ENCODE data around the gene ZNF554.

- TF ChIP-seq CTCF (IDR thresholded peaks at IDR 0.05; ENCODE audit: low read depth, low read length, poor library complexity, severe bottlenecking) (no peak), EZH2phosphoT487 (IDR thresholded peaks at IDR 0.05; ENCODE audit: borderline replicate concordance, low read length) (no peak)
Measured at GRCh38 chr19:2770055-2771013, 49.3 kb upstream of the ZNF554 start.

All from DOHH2 (cell line).